ENCODE measurements around the gene SPATA46. TPM values are rescaled to one million over a fixed set of nuclear protein-coding genes. Genes with fewer than 3 reads are reported as not detected.
A peak's percentile ranks its signal among the peaks of the same experiment; 100 is the strongest.

The SPATA46 gene
- total and polyA plus RNA-seq, 12 donors, result not detected

- intact Hi-C loops (cut with DNase I), result no loop called here
- Histone ChIP-seq H3K36me3 (replicated peaks in 1 of 2) (no peaks in the 10 kb centered on the region), H3K9me3 (replicated peaks in 1 of 3) (no peaks in the 10 kb centered on the region), H3K4me1 (replicated peaks in 1 of 2) (no peaks in the 10 kb centered on the region), H3K27me3 (no peaks in the 10 kb centered on the region), H3K4me3 (no peak overlapping the region), H3K27ac (no peak overlapping the region)
- DNase-seq, result no peak
- TF ChIP-seq POLR2A (IDR thresholded peaks at IDR 0.05), result no peak
- TF ChIP-seq, protein P1, sequence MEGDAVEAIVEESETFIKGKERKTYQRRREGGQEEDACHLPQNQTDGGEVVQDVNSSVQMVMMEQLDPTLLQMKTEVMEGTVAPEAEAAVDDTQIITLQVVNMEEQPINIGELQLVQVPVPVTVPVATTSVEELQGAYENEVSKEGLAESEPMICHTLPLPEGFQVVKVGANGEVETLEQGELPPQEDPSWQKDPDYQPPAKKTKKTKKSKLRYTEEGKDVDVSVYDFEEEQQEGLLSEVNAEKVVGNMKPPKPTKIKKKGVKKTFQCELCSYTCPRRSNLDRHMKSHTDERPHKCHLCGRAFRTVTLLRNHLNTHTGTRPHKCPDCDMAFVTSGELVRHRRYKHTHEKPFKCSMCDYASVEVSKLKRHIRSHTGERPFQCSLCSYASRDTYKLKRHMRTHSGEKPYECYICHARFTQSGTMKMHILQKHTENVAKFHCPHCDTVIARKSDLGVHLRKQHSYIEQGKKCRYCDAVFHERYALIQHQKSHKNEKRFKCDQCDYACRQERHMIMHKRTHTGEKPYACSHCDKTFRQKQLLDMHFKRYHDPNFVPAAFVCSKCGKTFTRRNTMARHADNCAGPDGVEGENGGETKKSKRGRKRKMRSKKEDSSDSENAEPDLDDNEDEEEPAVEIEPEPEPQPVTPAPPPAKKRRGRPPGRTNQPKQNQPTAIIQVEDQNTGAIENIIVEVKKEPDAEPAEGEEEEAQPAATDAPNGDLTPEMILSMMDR (IDR thresholded peaks at IDR 0.05), result no peak
- 85 to 92% (median 87%) methylated on average over 10 of the region's 10 CpGs for WGBS, 4 donors
Measured at GRCh38 chr1:162400790-162401355, 24.2 kb upstream of the SPATA46 start.

- intact Hi-C loops (cut with DNase I), result no loop called here
Measured at GRCh38 chr1:162398999-162399580, 22.4 kb upstream of the SPATA46 start.

DNA sequence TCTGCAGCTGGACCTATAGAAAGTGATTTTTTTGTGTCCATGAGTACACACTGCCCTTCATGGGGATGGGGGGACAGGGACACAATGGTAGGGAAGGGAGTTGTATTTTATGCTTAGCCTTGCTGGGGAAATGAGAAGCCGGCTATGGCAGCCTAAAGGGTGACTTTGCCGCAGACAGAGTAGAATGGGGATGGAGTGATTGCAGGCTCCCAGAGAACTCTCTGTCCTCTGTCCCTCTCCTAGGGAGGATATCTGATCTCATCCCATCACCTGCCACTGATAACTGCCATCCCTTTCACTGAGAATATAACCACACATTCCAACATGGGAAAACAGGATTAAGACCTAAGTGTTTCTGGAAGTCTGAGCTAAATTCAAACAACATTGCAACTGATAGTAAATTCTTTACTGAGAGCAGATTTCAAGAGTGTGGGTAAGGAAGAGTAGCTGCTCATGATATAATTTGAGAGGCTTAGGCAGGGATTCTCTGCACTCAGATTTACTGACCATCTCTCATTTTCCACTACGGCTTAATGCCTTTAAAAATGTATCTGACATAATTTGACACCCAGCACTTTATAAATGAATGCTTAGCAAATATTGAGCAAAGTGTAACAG, 21.4 kb upstream of the SPATA46 start:
- Histone ChIP-seq H3K27me3 (peaks cover 6% of the 10 kb centered on the region), H3K9me3 (replicated peaks in 1 of 3) (no peaks in the 10 kb centered on the region), H3K36me3 (replicated peaks in 1 of 2) (no peaks in the 10 kb centered on the region), H3K4me1 (replicated peaks in 1 of 2) (no peaks in the 10 kb centered on the region), H3K4me3 (no peak overlapping the region), H3K27ac (no peak overlapping the region)
- WGBS, 4 donors, result 60 to 73% (median 67%) methylated on average over 3 of the region's 3 CpGs
- TF ChIP-seq POLR2A (IDR thresholded peaks at IDR 0.05), result no peak
- TF ChIP-seq, protein P1 (IDR thresholded peaks at IDR 0.05), result no peak
- no peak for DNase-seq
- intact Hi-C loops (cut with DNase I), result no loop called here

More at GRCh38 chr1:162398999-162399580, 22.4 kb upstream of the SPATA46 start:
- peaks cover 3% of the 10 kb centered on the region for H3K27me3 ChIP-seq
- no peaks in the 10 kb centered on the region for H3K4me1 ChIP-seq (replicated peaks in 1 of 2)
- TF ChIP-seq, protein P1 (IDR thresholded peaks at IDR 0.05), result no peak
- TF ChIP-seq POLR2A (IDR thresholded peaks at IDR 0.05), result no peak
- WGBS, 4 donors, result 80 to 88% (median 82%) methylated on average over 8 of the region's 8 CpGs
- no peak for DNase-seq
- H3K4me3 ChIP-seq, result no peak overlapping the region
- H3K36me3 ChIP-seq (replicated peaks in 1 of 2), result no peaks in the 10 kb centered on the region
- no peaks in the 10 kb centered on the region for H3K9me3 ChIP-seq (replicated peaks in 1 of 3)
- no peak overlapping the region for H3K27ac ChIP-seq

DNA sequence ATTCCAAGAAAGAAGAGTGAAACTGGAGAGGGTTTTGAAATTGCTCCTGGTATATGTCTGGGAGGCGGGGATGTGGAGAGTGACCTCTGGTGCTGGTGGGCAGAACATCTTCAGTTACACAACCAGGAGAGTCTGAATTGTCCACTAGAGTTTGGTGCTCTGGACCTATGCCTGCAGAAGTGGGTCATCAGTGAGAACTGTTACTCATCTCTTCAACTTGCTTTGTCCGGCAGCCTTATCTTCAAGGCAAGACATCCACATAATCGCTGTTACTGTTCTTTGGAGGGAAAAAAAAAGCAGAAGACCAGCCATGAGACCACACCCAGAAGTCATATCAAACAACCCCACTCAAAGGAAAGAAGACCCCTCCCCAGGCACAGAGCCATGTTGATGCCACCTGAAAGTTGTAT, 20.4 kb upstream of the SPATA46 start:
- intact Hi-C loops (cut with DNase I), result no loop called here
- TF ChIP-seq, protein P1 (IDR thresholded peaks at IDR 0.05), result no peak
- TF ChIP-seq POLR2A (IDR thresholded peaks at IDR 0.05), result no peak
- DNase-seq, result peak in 2 of 7 donors; percentile 15 to 21
- no peaks in the 10 kb centered on the region for H3K36me3 ChIP-seq (replicated peaks in 1 of 2)
- peaks cover 12% of the 10 kb centered on the region for H3K27me3 ChIP-seq
- H3K27ac ChIP-seq, result no peak overlapping the region
- no peaks in the 10 kb centered on the region for H3K4me1 ChIP-seq (replicated peaks in 1 of 2)
- WGBS, 4 donors, result 56 to 87% (median 71%) methylated on average over 3 of the region's 3 CpGs
- no peaks in the 10 kb centered on the region for H3K9me3 ChIP-seq (replicated peaks in 1 of 3)
- H3K4me3 ChIP-seq, result no peak overlapping the region
